Thyroid gland (tissue), 4 donors: ENCODE results near the gene FGD3.

Experiments used
- CTCF ChIP-seq, 6 experiments: fragments of 200-600 bp in 3 of 6; fragments of 450-650 bp in 3 of 6; sonication (generic) in 3 of 6; IDR thresholded peaks; one replicate each; pipeline ENCODE4 v1.5.1; 2016 to 2019; ENCODE audit warnings: antibody characterized with exemption in 6 of 6, mild to moderate bottlenecking in 2 of 6, inconsistent platforms in 1 of 6, moderate library complexity in 1 of 6
- POLR2A ChIP-seq, 2 donors: fragments of 450-650 bp; IDR thresholded peaks; one replicate each; pipeline ENCODE4 v1.6.1; 2017; ENCODE audit warnings: antibody characterized with exemption in 2 of 2, mild to moderate bottlenecking in 2 of 2, moderate library complexity in 1 of 2

- TF ChIP-seq POLR2A (IDR thresholded peaks at IDR 0.05) (no peak), CTCF (IDR thresholded peaks at IDR 0.05) (no peak)
These were observed 23.8 kb downstream of the FGD3 start for GRCh38 chr9:92971121-92971520.
